GM19193 (cell line): ENCODE measurements around the gene P2RX7.

Experiments
- POLR2A ChIP-seq: IDR thresholded peaks from 4 replicates; pipeline ENCODE4 v1.6.1; 2011; ENCODE audit not compliant: insufficient read depth, insufficient read length; ENCODE audit errors: extremely low read depth

Gene P2RX7

GRCh38 chr12:121132601-121133481 is at the start of gene P2RX7:
P2RX7 (plus strand) TSS chr12:121132876; CDS start chr12:121132971, 95 bp downstream.
- TF ChIP-seq POLR2A, result peak; percentile 21

- TF ChIP-seq POLR2A, result no peak
Observed at GRCh38 chr12:121084229-121084628, 48.4 kb upstream of the P2RX7 start.

GRCh38 chr12:121085069-121085468 is 47.6 kb upstream of the P2RX7 start:
- TF ChIP-seq POLR2A, result no peak

- TF ChIP-seq POLR2A, result no peak
Observed at GRCh38 chr12:121085506-121086353, 46.9 kb upstream of the P2RX7 start.

- TF ChIP-seq POLR2A, result no peak
Observed at GRCh38 chr12:121086781-121087295, 45.8 kb upstream of the P2RX7 start.

- no peak for TF ChIP-seq POLR2A
Observed at GRCh38 chr12:121087467-121088194, 45.0 kb upstream of the P2RX7 start.

- no peak for TF ChIP-seq POLR2A
Observed at GRCh38 chr12:121088195-121088585, 44.5 kb upstream of the P2RX7 start.

- TF ChIP-seq POLR2A, result no peak
Observed at GRCh38 chr12:121089031-121089812, 43.5 kb upstream of the P2RX7 start.

- TF ChIP-seq POLR2A, result no peak
Observed at GRCh38 chr12:121089813-121090430, 42.8 kb upstream of the P2RX7 start.

- TF ChIP-seq POLR2A, result no peak
Observed at GRCh38 chr12:121090586-121091514, 41.8 kb upstream of the P2RX7 start.

- no peak for TF ChIP-seq POLR2A
Observed at GRCh38 chr12:121092034-121092433, 40.6 kb upstream of the P2RX7 start.

GRCh38 chr12:121093487-121093891 is 39.2 kb upstream of the P2RX7 start:
- no peak for TF ChIP-seq POLR2A
